Measurements from ENCODE around the gene RASSF1. TPM values are rescaled to one million over a fixed set of nuclear protein-coding genes. Genes with fewer than 3 reads are reported as not detected.

The RASSF1 gene
- total and polyA plus RNA-seq, 2 of the 4 experiments (the other 2 are of a cell fraction), result 17.4 to 53.4 TPM

GRCh38 chr3:50300681-50301254 lies 39.9 kb downstream of the RASSF1 start:
- BruUV-seq (replicated peaks), result no TSS peak
- Histone ChIP-seq H3K18ac (ENCODE audit: low read depth, low read length) (no peak overlapping the region), H3K56ac (ENCODE audit: extremely low read depth, insufficient read depth, low read length) (no peak overlapping the region), H2AK9ac (replicated peaks; ENCODE audit: low read depth, low read length, poor library complexity) (peak overlapping the region; percentile 90), H3K36me3 (ENCODE audit: control insufficient read depth, insufficient read depth, low read length) (no peaks in the 10 kb centered on the region), H3K23ac (ENCODE audit: low read depth, low read length) (no peak overlapping the region), H3K9me1 (ENCODE audit: insufficient read depth, low read length) (peaks cover 21% of the 10 kb centered on the region), H4K5ac (ENCODE audit: low read depth, low read length) (no peak overlapping the region), H2AK5ac (ENCODE audit: low read depth, low read length) (0 out of 2 replicates have a peak overlapping the region, but pooled peaks have one; percentile 9), H2BK20ac (ENCODE audit: low read depth, low read length) (no peak overlapping the region), H3K4me1 (ENCODE audit: control insufficient read depth, insufficient read depth, low read length) (peaks cover 13% of the 10 kb centered on the region), H4K20me1 (ENCODE audit: insufficient read depth, low read length) (no peaks in the 10 kb centered on the region), H3K9ac (ENCODE audit: low read depth, low read length) (no peak overlapping the region), H3K9me3 (ENCODE audit: control insufficient read depth, insufficient read depth, low read length) (no peaks in the 10 kb centered on the region), H2BK5ac (ENCODE audit: low read depth, low read length, poor library complexity, severe bottlenecking) (peak overlapping the region; percentile 61), H3K79me1 (ENCODE audit: low read depth in 1 of 2, low read length in 2 of 2) (peaks cover 13 to 31% of the 10 kb centered on the region in 2 experiments), H3K27me3 (ENCODE audit: control insufficient read depth, insufficient read depth, low read length) (no peaks in the 10 kb centered on the region), H4K8ac (ENCODE audit: low read depth in 2 of 2, low read length in 2 of 2) (no peak overlapping the region; a peak in 1 of 4 replicates), H3K4me2 (ENCODE audit: low read depth, low read length) (no peak overlapping the region), H2AFZ (replicated peaks; ENCODE audit: low read length, poor library complexity) (peak overlapping the region; percentile 95), H2BK15ac (ENCODE audit: low read depth, low read length) (no peak overlapping the region), H2BK120ac (ENCODE audit: low read depth, low read length) (no peak overlapping the region), H4K91ac (ENCODE audit: insufficient read depth, low read depth, low read length) (no peak overlapping the region), H3K4ac (ENCODE audit: low read depth, low read length) (no peak overlapping the region), H3K14ac (replicated peaks; ENCODE audit: low read depth, low read length) (no peak overlapping the region), H3K4me3 (ENCODE audit: insufficient read depth, low read depth, low read length) (no peak overlapping the region), H3K27ac (ENCODE audit: insufficient read depth, low read length) (no peak overlapping the region)
- TF ChIP-seq RFX5 (IDR thresholded peaks at IDR 0.05; ENCODE audit: low read depth, low read length), result no peak
- no peak for TF ChIP-seq USF2 (IDR thresholded peaks at IDR 0.05; ENCODE audit: low read depth, low read length)
- no peak for TF ChIP-seq FOS (IDR thresholded peaks at IDR 0.05; ENCODE audit: low read depth, low read length)
- no peak for TF ChIP-seq MXI1 (IDR thresholded peaks at IDR 0.05; ENCODE audit: borderline replicate concordance, low read depth, low read length)
- no peak for TF ChIP-seq ELK1 (IDR thresholded peaks at IDR 0.05; ENCODE audit: borderline replicate concordance, low read depth, low read length)
- no peak for TF ChIP-seq CEBPB (IDR thresholded peaks at IDR 0.05; ENCODE audit: low read depth, low read length)
- TF ChIP-seq CTCF (conservative IDR thresholded peaks at IDR 0.05; ENCODE audit: low read depth, low read length), result no peak
- TF ChIP-seq POLR2A (IDR thresholded peaks at IDR 0.05; ENCODE audit: low read depth, low read length), result no peak
- WGBS, 2 experiments (ENCODE audit: extremely low coverage in 2 of 2, insufficient read length in 1 of 2), result 75% methylated on average over 4 of the region's 6 CpGs; no CpG with 5 or more reads in 1 of the 2 experiments
- intact Hi-C loops (cut with micrococcal nuclease) (no loop called here), dilution Hi-C loops (cut with HindIII; ENCODE audit: low sequenced_read_pairs, unreplicated experiment) (no loop called here), in situ Hi-C loops (cut with MboI; ENCODE audit: low sequenced_read_pairs) (no loop called here)
- DNase-seq (no peak), ATAC-seq (ENCODE audit: low read depth) (no peak)
- CTCF ChIA-PET, result no interaction called here
- POLR2A ChIA-PET (ENCODE audit: unreplicated experiment), result no interaction called here

Measured in IMR-90 (cell line).